NCI-H226 (cell line): ENCODE results near the gene TRMT1.
A peak's percentile ranks its signal among the peaks of the same experiment; 100 is the strongest.

Experiments
- DNase-seq: peaks from one replicate; pipeline ENCODE4 v3.0.0-alpha.2; 2015

Gene TRMT1

GRCh38 chr19:13122980-13123957 lies 6.7 kb upstream of the TRMT1 start:
- no peak for DNase-seq

GRCh38 chr19:13122275-13122878 lies 5.8 kb upstream of the TRMT1 start:
- DNase-seq = no peak

- DNase-seq = no peak
Observed at GRCh38 chr19:13121551-13122274, 5.2 kb upstream of the TRMT1 start.

- no peak for DNase-seq
Observed at GRCh38 chr19:13120817-13121216, 4.3 kb upstream of the TRMT1 start.

- DNase-seq = no peak
Observed at GRCh38 chr19:13120031-13120430, 3.5 kb upstream of the TRMT1 start.

GRCh38 chr19:13119627-13120026 lies 3.1 kb upstream of the TRMT1 start:
- DNase-seq = no peak

- DNase-seq = peak; percentile 67
Observed at GRCh38 chr19:13118424-13119193, 2.1 kb upstream of the TRMT1 start.

GRCh38 chr19:13117772-13118423 lies 1.4 kb upstream of the TRMT1 start, which contains the start of gene NACC1:
NACC1 (plus strand) TSS chr19:13118264; CDS start chr19:13135208, 16,944 bp downstream.
- DNase-seq = peak; percentile 80

GRCh38 chr19:13117176-13117771 lies 734 bp upstream of the TRMT1 start:
- DNase-seq = no peak

- no peak for DNase-seq
Observed at GRCh38 chr19:13115936-13116281, 631 bp downstream of the TRMT1 start.

GRCh38 chr19:13112555-13112954 lies 4.0 kb downstream of the TRMT1 start:
- no peak for DNase-seq

- no peak for DNase-seq
Observed at GRCh38 chr19:13110099-13110610, 6.4 kb downstream of the TRMT1 start.

GRCh38 chr19:13109361-13110098 lies 7.0 kb downstream of the TRMT1 start:
- no peak for DNase-seq

- DNase-seq = no peak
Observed at GRCh38 chr19:13104848-13105711, 11.5 kb downstream of the TRMT1 start.

- no peak for DNase-seq
Observed at GRCh38 chr19:13104360-13104847, 12.1 kb downstream of the TRMT1 start.

GRCh38 chr19:13103581-13104359 lies 12.8 kb downstream of the TRMT1 start:
- DNase-seq = no peak

GRCh38 chr19:13102666-13103580 lies 13.6 kb downstream of the TRMT1 start, which contains the start of gene LYL1:
LYL1 (minus strand) TSS chr19:13102858; CDS start chr19:13101171, 1,687 bp downstream.
- peak; percentile 89 for DNase-seq

GRCh38 chr19:13102416-13102665 lies 14.2 kb downstream of the TRMT1 start:
- DNase-seq = no peak
